Keratinocyte (primary cell): ENCODE data around the gene FREM3. TPM values are rescaled to one million over a fixed set of nuclear protein-coding genes. Genes with fewer than 3 reads are reported as not detected.

ENCODE experiments used
- DNase-seq: peaks from one replicate; pipeline ENCODE4 v3.0.0-alpha.2; 2011; ENCODE audit warnings: low read depth, missing footprints, low spot score
- FAIRE-seq: peaks from 2 replicates; lab custom pipeline; 2011; peaks lifted over from hg19 to GRCh38; lab: Jason Lieb, UNC
- H2AFZ ChIP-seq: 2 replicates; pipeline ENCODE4 v1.6.0; 2012; ENCODE audit warnings: low read length, control low read depth, inconsistent platforms; ENCODE audit not compliant: control insufficient read depth
- H3K27ac ChIP-seq: 2 replicates; pipeline ENCODE4 v1.5.1; 2011; ENCODE audit warnings: low read length; ENCODE audit not compliant: control insufficient read depth, insufficient read depth
- H3K27me3 ChIP-seq: 3 replicates; pipeline ENCODE4 v1.6.0; 2011; ENCODE audit warnings: low read length; ENCODE audit not compliant: control insufficient read depth, insufficient read depth; ENCODE audit errors: extremely low read depth
- H3K36me3 ChIP-seq, 2 experiments: 2 replicates in 1 of 2; 3 replicates in 1 of 2; pipeline ENCODE4 v1.5.1; 2011; ENCODE audit warnings: low read length in 2 of 2, mild to moderate bottlenecking in 1 of 2; ENCODE audit not compliant: control insufficient read depth in 2 of 2, insufficient read depth in 2 of 2; ENCODE audit errors: extremely low read depth in 1 of 2
- H3K4me1 ChIP-seq: 3 replicates; pipeline ENCODE4 v1.5.1; 2011; ENCODE audit warnings: low read length; ENCODE audit not compliant: control insufficient read depth, insufficient read depth; ENCODE audit errors: extremely low read depth
- H3K4me2 ChIP-seq: 3 replicates; pipeline ENCODE4 v1.6.0; 2011; ENCODE audit warnings: low read depth, low read length; ENCODE audit not compliant: control insufficient read depth, insufficient read depth; ENCODE audit errors: extremely low read depth
- H3K4me3 ChIP-seq, 3 experiments: fragments of 200-600 bp in 1 of 3; sonication (generic) in 1 of 3; 2 replicates in 2 of 3; 3 replicates in 1 of 3; pipeline ENCODE4 v1.5.1; 2011 to 2016; ENCODE audit warnings: low read length in 3 of 3, mild to moderate bottlenecking in 3 of 3, control low read depth in 2 of 3, inconsistent platforms in 1 of 3, low read depth in 1 of 3, mixed read lengths in 1 of 3, mixed run types in 1 of 3, moderate library complexity in 1 of 3; ENCODE audit not compliant: control insufficient read depth in 2 of 3, insufficient read depth in 2 of 3; ENCODE audit errors: extremely low read depth in 1 of 3
- H3K79me2 ChIP-seq: 2 replicates; pipeline ENCODE4 v1.6.0; 2012; ENCODE audit warnings: low read length; ENCODE audit not compliant: control insufficient read depth, insufficient read depth
- H3K9ac ChIP-seq: 3 replicates; pipeline ENCODE4 v1.6.0; 2011; ENCODE audit warnings: low read length; ENCODE audit not compliant: control insufficient read depth, insufficient read depth; ENCODE audit errors: extremely low read depth
- H3K9me1 ChIP-seq: 3 replicates; pipeline ENCODE4 v1.6.0; 2011; ENCODE audit warnings: low read length; ENCODE audit not compliant: control insufficient read depth, insufficient read depth; ENCODE audit errors: extremely low read depth
- H3K9me3 ChIP-seq: 2 replicates; pipeline ENCODE4 v1.5.1; 2012; ENCODE audit warnings: low read depth, low read length; ENCODE audit not compliant: control insufficient read depth
- H4K20me1 ChIP-seq: 3 replicates; pipeline ENCODE4 v1.6.0; 2011; ENCODE audit warnings: low read length; ENCODE audit not compliant: control insufficient read depth, insufficient read depth; ENCODE audit errors: extremely low read depth
- CTCF ChIP-seq, 3 experiments: IDR thresholded peaks in 1 of 3; conservative IDR thresholded peaks in 1 of 3; optimal IDR thresholded peaks in 1 of 3; 2 replicates in 2 of 3; 3 replicates in 1 of 3; pipeline versions ENCODE3 to v1.5.1; 2011; ENCODE audit warnings: low read length in 3 of 3, mild to moderate bottlenecking in 3 of 3, moderate library complexity in 2 of 3, control low read depth in 1 of 3, inconsistent platforms in 1 of 3; ENCODE audit not compliant: insufficient read depth in 2 of 3; ENCODE audit errors: extremely low read depth in 1 of 3
- EZH2 ChIP-seq: IDR thresholded peaks from one replicate; pipeline ENCODE4 v1.6.1; 2012; ENCODE audit warnings: inconsistent platforms, mild to moderate bottlenecking, low read length, moderate library complexity
- dilution Hi-C: fragments of 300-500 bp; cut with MboI; formaldehyde crosslinking; loops from one replicate; pipeline ENCODE4 v1.7.0; 2020; ENCODE audit warnings: low sequenced_read_pairs; ENCODE audit not compliant: extremely low pct_ligation_motif_present
- polyA plus RNA-seq, 5 experiments: library from polyadenylated mRNA; depleted of rRNA in 3 of 5; stranded (reverse) in 3 of 5; stranded (forward) in 1 of 5; unstranded in 1 of 5; fragments of >200 nt; gene quantifications; 1 replicate in 1 of 5; 2 replicates in 3 of 5; 3 replicates in 1 of 5; pipeline versions ENCODE4 v1.2.1 to v1.2.3, GENCODE V29; 2011 to 2012; ENCODE audit warnings: missing spikeins in 2 of 5, low read depth in 1 of 5, low replicate concordance in 1 of 5

Gene FREM3
- polyA plus RNA-seq, 1 donor (not counting 4 experiments of a cell fraction or from before 2014, with no cell fraction given): not detected

GRCh38 chr4:143564472-143564871 lies 136.0 kb downstream of the FREM3 start:
- FAIRE-seq: no peak
- TF ChIP-seq CTCF (optimal IDR thresholded peaks at IDR 0.05 in 1 of 3, IDR thresholded peaks at IDR 0.05 in 1 of 3, conservative IDR thresholded peaks at IDR 0.05 in 1 of 3; ENCODE audit: extremely low read depth in 1 of 3, insufficient read depth in 2 of 3, low read length in 3 of 3) (no peak), EZH2 (no peak)
- H3K4me2 ChIP-seq: no peak overlapping the region
- no peaks in the 10 kb centered on the region for H3K9me3 ChIP-seq
- no peaks in the 10 kb centered on the region for H3K36me3 ChIP-seq
- H2AFZ ChIP-seq: no peak overlapping the region
- H3K79me2 ChIP-seq: no peaks in the 10 kb centered on the region
- H3K27me3 ChIP-seq: peaks cover 5% of the 10 kb centered on the region
- no peaks in the 10 kb centered on the region for H3K4me1 ChIP-seq
- dilution Hi-C loops: no loop called here
- no peak overlapping the region for H3K9ac ChIP-seq
- DNase-seq: no peak
- H4K20me1 ChIP-seq: no peaks in the 10 kb centered on the region
- H3K9me1 ChIP-seq: no peaks in the 10 kb centered on the region
- no peak overlapping the region for H3K27ac ChIP-seq
- no peak overlapping the region for H3K4me3 ChIP-seq

GRCh38 chr4:143559757-143560147 lies 140.7 kb downstream of the FREM3 start:
- no peaks in the 10 kb centered on the region for H3K9me3 ChIP-seq
- peak overlapping the region; percentile 94 for H3K4me2 ChIP-seq
- peak overlapping the region; percentile 57 for H3K9ac ChIP-seq
- DNase-seq (no peak), FAIRE-seq (no peak)
- H3K27me3 ChIP-seq: peaks cover 9% of the 10 kb centered on the region
- H3K27ac ChIP-seq: no peak overlapping the region
- dilution Hi-C loops: no loop called here
- H3K4me3 ChIP-seq: peak overlapping the region; percentile 48 to 84 (median 55)
- H3K79me2 ChIP-seq: no peaks in the 10 kb centered on the region
- H3K36me3 ChIP-seq: no peaks in the 10 kb centered on the region
- H3K9me1 ChIP-seq: no peaks in the 10 kb centered on the region
- H4K20me1 ChIP-seq: no peaks in the 10 kb centered on the region
- H2AFZ ChIP-seq: peak overlapping the region; percentile 89
- no peaks in the 10 kb centered on the region for H3K4me1 ChIP-seq
- TF ChIP-seq EZH2 (no peak), CTCF (optimal IDR thresholded peaks at IDR 0.05 in 1 of 3, IDR thresholded peaks at IDR 0.05 in 1 of 3, conservative IDR thresholded peaks at IDR 0.05 in 1 of 3; ENCODE audit: extremely low read depth in 1 of 3, insufficient read depth in 2 of 3, low read length in 3 of 3) (no peak)
